Mesendoderm (in vitro differentiated cells): ENCODE results near the gene TTC39A.

Source experiments
- DNase-seq: peaks from one replicate; pipeline ENCODE4 v3.0.0; 2013
- H2AK5ac ChIP-seq: 2 replicates; pipeline ENCODE4 v1.6.1; 2013; ENCODE audit warnings: low read length, inconsistent platforms
- H2BK120ac ChIP-seq: 2 replicates; pipeline ENCODE4 v1.6.1; 2013; ENCODE audit warnings: low read depth, mild to moderate bottlenecking, low read length, moderate library complexity, mixed read lengths
- H2BK15ac ChIP-seq: replicated peaks from 2 replicates; pipeline ENCODE4 v1.6.1; 2013; ENCODE audit warnings: low read depth, mild to moderate bottlenecking, moderate library complexity
- H2BK5ac ChIP-seq: 2 replicates; pipeline ENCODE4 v1.6.1; 2013; ENCODE audit warnings: low read length, inconsistent platforms
- H3K18ac ChIP-seq: 2 replicates; pipeline ENCODE4 v1.6.1; 2013; ENCODE audit warnings: mild to moderate bottlenecking, low read length, mixed read lengths
- H3K23ac ChIP-seq: one replicate; pipeline ENCODE4 v1.6.1; 2013; ENCODE audit warnings: low read length
- H3K27ac ChIP-seq: 2 replicates; pipeline ENCODE4 v1.5.1; 2013; ENCODE audit warnings: low read depth, mild to moderate bottlenecking, inconsistent platforms, low read length, moderate library complexity
- H3K27me3 ChIP-seq: 2 replicates; pipeline ENCODE4 v1.6.1; 2013; ENCODE audit warnings: low read length, control low read depth, mild to moderate bottlenecking, inconsistent platforms; ENCODE audit not compliant: insufficient read depth, poor library complexity
- H3K36me3 ChIP-seq: 2 replicates; pipeline ENCODE4 v1.6.1; 2013; ENCODE audit warnings: low read length, inconsistent platforms; ENCODE audit not compliant: control insufficient read depth, insufficient read depth
- H3K4ac ChIP-seq: one replicate; pipeline ENCODE4 v1.6.1; 2013; ENCODE audit warnings: low read depth, mild to moderate bottlenecking, low read length, moderate library complexity
- H3K4me1 ChIP-seq: 2 replicates; pipeline ENCODE4 v1.6.1; 2013; ENCODE audit warnings: low read depth, low read length, inconsistent platforms; ENCODE audit not compliant: control insufficient read depth
- H3K4me2 ChIP-seq: 2 replicates; pipeline ENCODE4 v1.6.1; 2013; ENCODE audit warnings: low read length
- H3K4me3 ChIP-seq: 2 replicates; pipeline ENCODE4 v1.5.1; 2013; ENCODE audit warnings: mild to moderate bottlenecking, low read length
- H3K56ac ChIP-seq: one replicate; pipeline ENCODE4 v1.6.1; 2013; ENCODE audit warnings: low read length
- H3K79me1 ChIP-seq: 2 replicates; pipeline ENCODE4 v1.6.1; 2013; ENCODE audit warnings: low read length, inconsistent platforms
- H3K79me2 ChIP-seq: 2 replicates; pipeline ENCODE4 v1.6.1; 2013; ENCODE audit warnings: mild to moderate bottlenecking, low read length; ENCODE audit not compliant: control insufficient read depth, insufficient read depth
- H3K9ac ChIP-seq: 2 replicates; pipeline ENCODE4 v1.6.1; 2013; ENCODE audit warnings: low read length, inconsistent platforms
- H4K5ac ChIP-seq: one replicate; pipeline ENCODE4 v1.6.1; 2013; ENCODE audit warnings: low read length
- H4K8ac ChIP-seq: one replicate; pipeline ENCODE4 v1.6.1; 2013; ENCODE audit warnings: low read depth, mild to moderate bottlenecking, control low read depth, low read length, moderate library complexity
- WGBS: extraction: QIAGEN DNeasy Blood & Tissue Kit; methylation state at CpG from one replicate; pipeline ENCODE4 v1.1.7; 2013; ENCODE audit warnings: low lambda C conversion rate, missing lambda C conversion rate; ENCODE audit not compliant: insufficient coverage; ENCODE audit errors: extremely low coverage; 5-methylcytosine and 5-hydroxymethylcytosine counted together

TTC39A gene

DNA sequence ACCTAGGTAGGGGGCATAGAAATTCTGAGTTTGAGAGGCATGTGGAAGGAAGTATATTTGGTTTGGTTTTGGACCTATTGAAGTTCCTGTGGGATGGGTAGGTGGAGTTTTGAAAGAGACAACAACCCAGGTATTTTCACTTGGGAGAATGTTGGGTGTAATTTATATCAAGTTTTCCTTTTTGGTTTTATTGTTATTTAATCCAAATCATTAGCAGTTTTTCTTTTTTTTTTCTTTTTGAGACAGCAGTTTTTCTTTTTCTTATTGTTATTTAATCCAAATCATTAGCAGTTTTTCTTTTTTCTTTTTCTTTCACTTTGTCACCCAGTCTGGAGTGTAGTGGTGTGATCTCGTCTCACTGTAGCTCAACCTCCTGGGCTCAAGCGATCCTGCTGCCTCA is 64.2 kb downstream of the TTC39A start:
- H3K79me2 ChIP-seq, result peaks cover 11% of the 10 kb centered on the region

GRCh38 chr1:51265618-51266017 is 64.7 kb downstream of the TTC39A start:
- Histone ChIP-seq H4K8ac (no peak overlapping the region), H4K5ac (no peak overlapping the region), H3K36me3 (no peaks in the 10 kb centered on the region), H3K4ac (no peak overlapping the region), H3K4me3 (no peak overlapping the region), H2BK120ac (no peak overlapping the region), H3K23ac (no peak overlapping the region), H3K79me1 (peaks cover 11% of the 10 kb centered on the region), H3K56ac (no peak overlapping the region), H2AK5ac (no peak overlapping the region), H3K4me2 (no peak overlapping the region), H3K9ac (no peak overlapping the region), H3K18ac (no peak overlapping the region), H3K79me2 (peaks cover 11% of the 10 kb centered on the region), H2BK15ac (no peak overlapping the region), H3K27me3 (no peaks in the 10 kb centered on the region), H3K4me1 (no peaks in the 10 kb centered on the region), H3K27ac (no peak overlapping the region), H2BK5ac (no peak overlapping the region)
- peak; percentile 33 for DNase-seq
- WGBS, result no CpG with 5 or more reads among the region's 4 CpGs

More for the DNA sequence above, 64.2 kb downstream of the TTC39A start:
- DNase-seq, result no peak
- no peak overlapping the region for H2AK5ac ChIP-seq
- no peak overlapping the region for H3K4ac ChIP-seq
- WGBS, result no CpG with 5 or more reads among the region's 2 CpGs
- H3K18ac ChIP-seq, result no peak overlapping the region
- H3K79me1 ChIP-seq, result peaks cover 11% of the 10 kb centered on the region
- H3K4me3 ChIP-seq, result no peak overlapping the region
- H3K36me3 ChIP-seq, result peaks cover 2% of the 10 kb centered on the region
- H2BK5ac ChIP-seq, result no peak overlapping the region
- H3K9ac ChIP-seq, result no peak overlapping the region
- H2BK120ac ChIP-seq, result no peak overlapping the region
- no peak overlapping the region for H2BK15ac ChIP-seq
- H3K4me1 ChIP-seq, result no peaks in the 10 kb centered on the region
- H4K5ac ChIP-seq, result no peak overlapping the region
- no peak overlapping the region for H3K23ac ChIP-seq
- H3K56ac ChIP-seq, result no peak overlapping the region
- H3K27ac ChIP-seq, result no peak overlapping the region
- H4K8ac ChIP-seq, result no peak overlapping the region
- H3K4me2 ChIP-seq, result no peak overlapping the region
- H3K27me3 ChIP-seq, result no peaks in the 10 kb centered on the region

- Histone ChIP-seq H3K4ac (no peak overlapping the region), H3K79me1 (peaks cover 11% of the 10 kb centered on the region), H3K79me2 (peaks cover 13% of the 10 kb centered on the region), H3K56ac (no peak overlapping the region), H3K36me3 (no peaks in the 10 kb centered on the region), H3K23ac (peak overlapping the region; percentile 29), H2BK120ac (no peak overlapping the region), H3K4me2 (no peak overlapping the region), H3K18ac (no peak overlapping the region), H3K9ac (no peak overlapping the region), H2AK5ac (no peak overlapping the region), H3K27me3 (no peaks in the 10 kb centered on the region), H4K8ac (no peak overlapping the region), H4K5ac (no peak overlapping the region), H3K27ac (no peak overlapping the region), H3K4me1 (no peaks in the 10 kb centered on the region), H2BK15ac (no peak overlapping the region), H2BK5ac (no peak overlapping the region), H3K4me3 (no peak overlapping the region)
- WGBS, result no CpG with 5 or more reads among the region's 3 CpGs
- DNase-seq, result peak; percentile 21
Observed at GRCh38 chr1:51264451-51264850, 65.9 kb downstream of the TTC39A start.

- no CpG with 5 or more reads among the region's 4 CpGs for WGBS
- Histone ChIP-seq H3K18ac (no peak overlapping the region), H3K56ac (no peak overlapping the region), H3K4ac (no peak overlapping the region), H3K79me2 (peaks cover 15% of the 10 kb centered on the region), H3K4me1 (no peaks in the 10 kb centered on the region), H4K5ac (no peak overlapping the region), H3K27ac (no peak overlapping the region), H3K36me3 (no peaks in the 10 kb centered on the region), H4K8ac (no peak overlapping the region), H3K79me1 (peaks cover 8% of the 10 kb centered on the region), H3K27me3 (no peaks in the 10 kb centered on the region), H3K4me3 (no peak overlapping the region), H2BK5ac (no peak overlapping the region), H2BK120ac (no peak overlapping the region), H3K23ac (no peak overlapping the region), H2BK15ac (no peak overlapping the region), H3K9ac (no peak overlapping the region), H3K4me2 (no peak overlapping the region), H2AK5ac (no peak overlapping the region)
- DNase-seq, result no peak
Observed at GRCh38 chr1:51263147-51263877, 67.0 kb downstream of the TTC39A start.

DNA sequence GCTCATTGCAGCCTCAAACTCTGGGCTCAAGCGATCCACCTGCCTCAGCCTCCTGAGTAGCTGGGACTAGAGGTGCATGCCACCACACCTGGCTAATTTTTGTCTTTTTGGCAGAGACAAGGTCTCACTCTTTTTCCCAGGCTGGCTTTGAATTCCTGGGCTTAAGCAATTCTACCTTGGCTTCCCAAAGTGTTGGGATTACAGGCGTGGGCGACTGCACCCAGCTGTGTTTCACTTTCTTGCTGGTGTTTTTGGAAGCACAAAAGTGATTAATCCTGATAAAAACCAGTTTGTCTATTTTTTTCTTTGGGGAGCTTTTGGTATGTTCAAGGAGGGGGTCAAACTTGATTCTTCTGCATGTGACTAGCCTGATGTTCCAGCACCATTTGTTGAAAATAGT is 75.0 kb downstream of the TTC39A start:
- no peak overlapping the region for H3K56ac ChIP-seq

DNA sequence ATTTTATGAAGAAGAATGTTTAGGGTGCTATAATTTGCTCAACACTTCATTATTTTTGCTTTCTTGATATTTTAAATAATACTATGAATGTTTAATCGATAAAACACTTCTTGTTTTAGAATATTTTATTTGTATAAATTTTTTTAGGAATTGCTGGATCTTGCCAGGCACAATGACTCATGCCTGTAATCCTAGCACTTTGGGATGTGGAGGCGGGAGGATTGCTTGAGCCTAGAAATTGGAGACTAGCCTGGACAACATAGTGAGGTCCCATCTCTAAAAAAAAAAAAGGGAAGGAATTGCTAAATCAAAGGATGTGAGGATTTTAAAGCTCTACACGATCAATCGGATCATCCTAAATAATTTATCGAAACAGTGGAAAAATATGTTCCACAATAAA is 76.7 kb downstream of the TTC39A start:
- Histone ChIP-seq H3K23ac (no peak overlapping the region), H3K79me2 (peaks cover 34% of the 10 kb centered on the region), H2BK120ac (no peak overlapping the region), H4K5ac (no peak overlapping the region), H3K27me3 (no peaks in the 10 kb centered on the region), H3K9ac (no peak overlapping the region), H3K4ac (no peak overlapping the region), H3K4me2 (no peak overlapping the region), H3K18ac (no peak overlapping the region), H3K4me1 (no peaks in the 10 kb centered on the region), H3K79me1 (peaks cover 10% of the 10 kb centered on the region), H3K4me3 (no peak overlapping the region), H3K27ac (no peak overlapping the region), H2BK15ac (no peak overlapping the region), H4K8ac (no peak overlapping the region), H2AK5ac (no peak overlapping the region), H3K36me3 (no peaks in the 10 kb centered on the region), H3K56ac (no peak overlapping the region), H2BK5ac (no peak overlapping the region)
- no peak for DNase-seq
- no CpG with 5 or more reads among the region's 5 CpGs for WGBS

More for the DNA sequence above, 75.0 kb downstream of the TTC39A start:
- no peak overlapping the region for H3K4me2 ChIP-seq
- no peak for DNase-seq
- no peak overlapping the region for H2BK120ac ChIP-seq
- peaks cover 8% of the 10 kb centered on the region for H3K79me1 ChIP-seq
- no peak overlapping the region for H3K4ac ChIP-seq
- no peak overlapping the region for H4K5ac ChIP-seq
- no peaks in the 10 kb centered on the region for H3K27me3 ChIP-seq
- no peaks in the 10 kb centered on the region for H3K36me3 ChIP-seq
- no peak overlapping the region for H3K27ac ChIP-seq
- H2BK15ac ChIP-seq, result no peak overlapping the region
- H3K4me3 ChIP-seq, result no peak overlapping the region
- WGBS, result no CpG with 5 or more reads among the region's 3 CpGs
- no peaks in the 10 kb centered on the region for H3K4me1 ChIP-seq
- no peak overlapping the region for H3K9ac ChIP-seq
- H3K23ac ChIP-seq, result no peak overlapping the region
- H3K79me2 ChIP-seq, result peaks cover 28% of the 10 kb centered on the region
- no peak overlapping the region for H4K8ac ChIP-seq
- H3K18ac ChIP-seq, result no peak overlapping the region
- H2AK5ac ChIP-seq, result no peak overlapping the region
- no peak overlapping the region for H2BK5ac ChIP-seq
